ENCODE measurements around the gene CHM. TPM values are rescaled to one million over a fixed set of nuclear protein-coding genes. Genes with fewer than 3 reads are reported as not detected.
A peak's percentile ranks its signal among the peaks of the same experiment; 100 is the strongest.
"Not testable (repeated sequence)": the region's sequence is repeated elsewhere in the genome, so short reads cannot be mapped to it uniquely, and the experiment has no call there.

Gene CHM
- total and polyA plus RNA-seq, 2 experiments from 2014 or later = 11.6 to 24.8 TPM

GRCh38 chrX:86023811-86024210, 23.5 kb downstream of the CHM start:
- no peak overlapping the region for H3K4me2 ChIP-seq
- H2AFZ ChIP-seq = no peak overlapping the region
- no peaks in the 10 kb centered on the region for H3K4me1 ChIP-seq (ENCODE audit: insufficient read depth)
- no peak overlapping the region for H3K4me3 ChIP-seq
- H4K20me1 ChIP-seq (ENCODE audit: insufficient read depth, poor library complexity, severe bottlenecking) = no peaks in the 10 kb centered on the region
- DNase-seq (ENCODE audit: low spot score) = no peak
- no peaks in the 10 kb centered on the region for H3K27me3 ChIP-seq
- H3K79me2 ChIP-seq = no peaks in the 10 kb centered on the region
- no peaks in the 10 kb centered on the region for H3K9me2 ChIP-seq (replicated peaks; ENCODE audit: insufficient read depth)
- H3K36me3 ChIP-seq (replicated peaks; ENCODE audit: insufficient read depth, low read depth) = no peaks in the 10 kb centered on the region
- no peak for TF ChIP-seq EZH2phosphoT487 (IDR thresholded peaks at IDR 0.05; ENCODE audit: low read depth, severe bottlenecking, unreplicated experiment)
- TF ChIP-seq CTCF (IDR thresholded peaks at IDR 0.05; ENCODE audit: poor library complexity) = no peak
- no peak for TF ChIP-seq EZH2 (IDR thresholded peaks at IDR 0.05; ENCODE audit: borderline replicate concordance)
- no peak overlapping the region for H3K27ac ChIP-seq
- no peaks in the 10 kb centered on the region for H3K9me3 ChIP-seq (ENCODE audit: low read depth)

- no peaks in the 10 kb centered on the region for H3K4me1 ChIP-seq (ENCODE audit: insufficient read depth)
- no peak for DNase-seq (ENCODE audit: low spot score)
- H2AFZ ChIP-seq = no peak overlapping the region
- H3K27ac ChIP-seq = no peak overlapping the region
- H3K4me2 ChIP-seq = no peak overlapping the region
- no peaks in the 10 kb centered on the region for H3K79me2 ChIP-seq
- H3K4me3 ChIP-seq = no peak overlapping the region
- H3K9me2 ChIP-seq (replicated peaks; ENCODE audit: insufficient read depth) = no peaks in the 10 kb centered on the region
- no peaks in the 10 kb centered on the region for H3K9me3 ChIP-seq (ENCODE audit: low read depth)
- no peaks in the 10 kb centered on the region for H3K36me3 ChIP-seq (replicated peaks; ENCODE audit: insufficient read depth, low read depth)
- H4K20me1 ChIP-seq (ENCODE audit: insufficient read depth, poor library complexity, severe bottlenecking) = no peaks in the 10 kb centered on the region
- no peaks in the 10 kb centered on the region for H3K27me3 ChIP-seq
- TF ChIP-seq EZH2 (IDR thresholded peaks at IDR 0.05; ENCODE audit: borderline replicate concordance) (no peak), CTCF (IDR thresholded peaks at IDR 0.05; ENCODE audit: poor library complexity) (no peak), EZH2phosphoT487 (IDR thresholded peaks at IDR 0.05; ENCODE audit: low read depth, severe bottlenecking, unreplicated experiment) (no peak)
These were observed 25.6 kb downstream of the CHM start for GRCh38 chrX:86021652-86022289.

DNA sequence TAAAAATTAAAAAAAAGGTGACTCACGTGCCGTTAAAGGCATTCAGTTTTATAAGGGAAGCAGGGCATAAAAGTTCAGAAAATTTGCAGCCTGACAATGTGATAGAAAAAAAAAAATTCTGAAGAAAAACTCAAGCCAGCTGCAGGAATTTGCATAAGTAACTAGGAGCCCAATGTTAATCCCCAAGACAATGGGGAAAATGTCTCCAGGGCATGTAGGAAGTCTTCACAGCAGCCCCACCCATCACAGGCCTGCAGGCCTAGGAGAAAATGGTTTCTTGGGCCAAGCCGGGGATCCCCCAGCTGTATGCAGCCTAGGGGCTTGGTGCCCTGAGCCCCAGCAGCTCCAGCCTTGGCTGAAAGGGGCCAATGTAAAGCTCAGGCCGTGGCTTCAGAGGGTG, 31.2 kb downstream of the CHM start:
- Histone ChIP-seq H3K4me3 (no peak overlapping the region), H3K9me3 (ENCODE audit: low read depth) (no peaks in the 10 kb centered on the region), H3K27me3 (no peaks in the 10 kb centered on the region), H3K36me3 (replicated peaks; ENCODE audit: insufficient read depth, low read depth) (no peaks in the 10 kb centered on the region), H3K4me2 (no peak overlapping the region), H3K9me2 (replicated peaks; ENCODE audit: insufficient read depth) (no peaks in the 10 kb centered on the region), H3K4me1 (ENCODE audit: insufficient read depth) (peaks cover 8% of the 10 kb centered on the region), H3K79me2 (no peaks in the 10 kb centered on the region), H4K20me1 (ENCODE audit: insufficient read depth, poor library complexity, severe bottlenecking) (no peaks in the 10 kb centered on the region), H2AFZ (no peak overlapping the region), H3K27ac (no peak overlapping the region)
- WGBS (ENCODE audit: low lambda C conversion rate, missing lambda C conversion rate) = 86% methylated on average over 4 of the region's 4 CpGs
- TF ChIP-seq EZH2 (IDR thresholded peaks at IDR 0.05; ENCODE audit: borderline replicate concordance) (no peak), CTCF (IDR thresholded peaks at IDR 0.05; ENCODE audit: poor library complexity) (no peak), EZH2phosphoT487 (IDR thresholded peaks at IDR 0.05; ENCODE audit: low read depth, severe bottlenecking, unreplicated experiment) (no peak)
- no peak for DNase-seq (ENCODE audit: low spot score)

DNA sequence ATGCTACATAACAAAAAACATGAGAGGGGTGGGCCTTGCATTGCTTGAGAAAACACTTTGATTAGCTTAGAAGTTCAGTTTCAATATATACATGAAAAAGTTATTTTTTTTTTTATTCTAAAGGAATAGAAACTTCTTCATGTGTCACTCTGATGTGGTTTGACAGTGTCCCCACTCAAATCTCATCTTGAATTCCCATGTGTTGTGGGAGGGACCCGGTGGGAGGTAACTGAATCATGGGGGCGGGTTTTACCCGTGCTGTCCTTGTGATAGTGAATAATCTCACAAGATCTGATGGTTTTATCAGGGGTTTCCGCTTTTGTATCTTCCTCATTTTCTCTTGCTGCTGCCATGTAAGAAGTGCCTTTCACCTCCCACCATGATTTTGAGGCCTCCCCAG, 32.4 kb downstream of the CHM start:
- not testable (repeated sequence) for H3K4me2 ChIP-seq; H3K9me2 ChIP-seq (replicated peaks; ENCODE audit: insufficient read depth); H3K27me3 ChIP-seq; H3K4me1 ChIP-seq (ENCODE audit: insufficient read depth); H3K79me2 ChIP-seq; DNase-seq (ENCODE audit: low spot score); H3K4me3 ChIP-seq; H2AFZ ChIP-seq; H4K20me1 ChIP-seq (ENCODE audit: insufficient read depth, poor library complexity, severe bottlenecking); H3K36me3 ChIP-seq (replicated peaks; ENCODE audit: insufficient read depth, low read depth); H3K9me3 ChIP-seq (ENCODE audit: low read depth)
- peak overlapping the region; percentile 72 for H3K27ac ChIP-seq
- 73% methylated on average over 4 of the region's 4 CpGs for WGBS (ENCODE audit: low lambda C conversion rate, missing lambda C conversion rate)

All from hepatocyte (in vitro differentiated cells).